NCI-H1930 (cell line): ENCODE measurements around the gene AHSP.
"Not testable (repeated sequence)": the region's sequence is repeated elsewhere in the genome, so short reads cannot be mapped to it uniquely, and the experiment has no call there.

ENCODE experiments used
- DNase-seq, 2 experiments: peaks; one replicate each; lab custom pipeline; 2025; lab: John Stamatoyannopoulos, UW

AHSP gene

DNA sequence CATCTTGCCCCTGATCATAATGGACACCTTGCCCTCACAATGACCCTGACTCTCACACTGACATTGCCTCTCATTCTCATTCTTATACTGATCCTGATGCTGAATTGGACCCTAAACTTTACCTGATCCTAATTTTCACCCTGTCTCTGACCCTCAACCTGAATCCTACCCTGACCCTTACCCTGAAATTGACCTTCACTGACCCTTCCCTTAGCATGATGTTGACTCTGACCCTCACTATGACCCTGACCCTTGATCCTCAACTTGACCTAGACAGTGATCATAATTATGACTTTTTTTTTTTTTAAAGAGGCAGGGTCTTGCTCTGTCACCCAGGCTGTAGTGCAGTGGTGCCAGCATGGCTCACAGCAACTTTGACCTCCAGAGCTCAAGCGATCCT lies 3.4 kb downstream of the AHSP start:
- no peak for DNase-seq

DNA sequence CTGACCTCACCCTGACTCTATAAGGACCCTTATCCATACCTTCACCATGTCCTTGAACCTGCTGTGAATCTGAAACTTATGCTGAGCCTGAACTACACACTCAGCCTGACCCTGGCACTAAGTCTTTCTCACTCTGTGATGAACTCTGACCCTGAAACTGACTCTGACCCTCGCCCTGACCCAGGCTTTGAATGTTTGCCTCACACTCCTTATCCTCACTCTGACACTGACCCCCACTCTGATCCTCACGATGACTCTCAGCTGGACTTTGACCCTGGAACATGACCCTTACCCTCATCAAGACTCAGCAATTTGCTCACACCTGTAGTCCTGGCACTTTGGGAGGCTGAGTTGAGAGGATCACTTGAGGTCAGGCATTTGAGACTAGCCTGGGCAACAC lies 4.4 kb downstream of the AHSP start:
- no peak for DNase-seq

DNA sequence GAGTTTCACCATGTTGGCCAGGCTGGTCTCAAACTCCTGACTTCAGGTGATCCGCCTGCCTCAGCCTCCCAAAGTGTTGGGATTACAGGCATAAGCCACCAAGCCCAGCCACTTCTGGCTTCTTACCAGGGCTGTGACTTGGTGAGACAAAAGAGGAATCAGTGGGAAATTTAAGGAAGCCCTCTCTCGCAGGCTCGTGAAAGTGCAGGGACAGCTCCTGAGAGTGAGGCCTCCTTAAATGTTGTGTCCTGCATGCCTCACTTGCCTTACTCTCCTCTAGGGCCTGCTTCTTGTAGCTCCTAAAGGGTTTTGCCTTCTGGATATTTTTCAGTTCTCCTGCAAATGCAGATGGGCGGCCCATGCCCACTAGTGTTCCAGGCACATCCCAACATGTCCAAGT lies 5.2 kb downstream of the AHSP start:
- no peak for DNase-seq

DNA sequence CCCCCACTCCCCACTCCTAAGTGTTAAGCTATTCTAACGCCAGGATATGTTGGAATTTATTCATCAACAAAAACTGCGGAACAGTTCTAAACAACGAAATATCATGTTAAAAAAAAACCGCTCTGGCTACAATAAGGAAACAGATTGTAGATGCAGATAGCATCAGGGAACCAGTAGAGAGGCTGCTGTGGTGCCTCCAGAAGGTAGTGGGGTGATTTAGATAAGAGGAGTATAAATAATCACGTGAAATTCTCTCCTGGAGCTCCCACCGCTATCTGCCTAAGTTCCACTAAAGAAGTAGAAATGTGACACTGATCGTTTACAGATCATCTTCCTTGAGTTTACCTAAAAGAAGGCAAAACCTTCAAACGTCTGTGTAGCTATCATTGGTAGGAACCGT lies 8.0 kb downstream of the AHSP start:
- no peak for DNase-seq

DNA sequence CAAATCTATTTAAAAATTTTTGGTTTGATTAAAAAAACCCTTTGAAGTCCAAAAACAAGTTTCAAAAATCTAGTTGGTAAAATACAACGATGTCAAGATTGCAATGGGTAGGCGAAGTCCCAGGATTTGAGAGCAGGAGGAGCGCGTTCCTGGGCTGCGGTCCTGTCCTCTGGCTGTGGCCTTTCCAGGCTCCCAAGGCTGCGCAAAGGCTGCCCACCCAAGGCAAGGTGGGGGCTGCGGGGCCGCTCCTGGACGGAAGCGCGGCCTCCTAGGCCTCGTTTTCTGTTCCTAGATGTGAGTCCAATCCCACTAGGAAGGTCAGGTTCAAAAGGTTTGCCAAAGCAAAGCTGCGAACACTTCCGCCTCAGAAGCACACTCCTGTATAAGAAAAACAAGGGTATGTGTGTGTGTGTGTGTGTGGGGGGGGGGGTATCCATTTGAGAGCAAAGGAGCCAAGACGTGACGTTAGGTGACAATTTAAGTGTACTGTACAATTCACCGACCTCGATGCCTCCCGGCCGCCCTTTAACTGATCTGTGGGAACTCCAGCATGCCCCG lies 9.2 kb downstream of the AHSP start:
- DNase-seq, result no peak

DNA sequence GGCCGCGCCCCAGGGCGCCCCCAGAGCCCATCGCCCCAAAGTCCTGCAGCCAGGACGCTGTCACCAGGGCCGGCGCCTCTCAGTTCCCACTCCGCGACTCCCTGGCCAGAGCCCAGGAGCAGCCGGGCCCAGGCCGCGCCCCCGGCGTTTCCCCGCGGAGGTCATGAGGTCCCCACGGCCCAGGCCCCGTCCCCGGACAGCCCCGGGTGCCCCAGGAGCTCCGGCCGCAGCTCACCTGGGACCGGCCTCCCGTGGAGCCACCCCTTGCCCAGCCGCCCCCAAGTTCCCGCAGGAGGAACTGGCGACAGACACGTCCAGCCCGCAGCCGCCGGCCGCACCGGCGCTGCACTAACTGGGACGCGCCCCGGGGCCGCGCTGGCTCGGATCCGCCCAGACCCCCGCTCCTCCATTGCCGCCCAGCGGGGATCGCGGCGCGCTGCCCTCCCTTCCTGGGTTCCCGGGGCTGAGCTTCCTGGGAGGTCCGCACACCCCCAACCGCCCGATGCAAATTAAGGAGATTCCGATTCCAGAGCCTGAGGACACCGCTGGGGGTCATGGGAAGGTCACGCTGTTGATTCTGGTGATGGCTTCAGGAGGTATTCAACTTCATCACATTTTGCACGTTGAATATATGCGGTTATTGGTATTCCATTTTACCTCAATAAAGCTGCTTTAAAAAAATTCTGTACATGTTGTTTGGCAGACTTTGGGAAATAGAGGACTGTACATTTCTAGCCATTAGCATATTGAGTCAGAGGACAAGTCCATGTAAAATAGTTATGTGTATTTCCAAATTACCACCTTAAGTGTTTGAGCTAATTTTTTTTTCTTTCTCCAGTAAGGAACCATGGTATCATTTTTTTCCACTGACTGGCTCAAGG lies 9.9 kb downstream of the AHSP start:
- no peak for DNase-seq

DNA sequence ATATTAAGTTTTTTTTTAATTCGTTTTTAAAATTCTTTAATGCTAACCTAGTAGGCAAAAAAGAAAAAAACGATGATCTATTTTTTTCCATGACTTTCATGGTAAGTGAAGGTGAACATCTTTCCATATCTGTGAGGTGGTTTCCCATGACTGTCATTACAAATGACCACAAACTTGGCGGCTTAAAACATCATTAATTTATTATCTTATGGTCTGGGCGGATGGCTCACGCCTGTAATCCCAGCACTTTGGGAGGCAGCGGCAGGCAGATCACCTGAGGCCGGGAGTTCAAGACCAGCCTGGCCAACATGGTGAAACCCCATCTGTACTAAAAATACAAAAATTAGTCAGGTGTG lies 10.5 kb downstream of the AHSP start:
- not testable (repeated sequence) for DNase-seq

DNA sequence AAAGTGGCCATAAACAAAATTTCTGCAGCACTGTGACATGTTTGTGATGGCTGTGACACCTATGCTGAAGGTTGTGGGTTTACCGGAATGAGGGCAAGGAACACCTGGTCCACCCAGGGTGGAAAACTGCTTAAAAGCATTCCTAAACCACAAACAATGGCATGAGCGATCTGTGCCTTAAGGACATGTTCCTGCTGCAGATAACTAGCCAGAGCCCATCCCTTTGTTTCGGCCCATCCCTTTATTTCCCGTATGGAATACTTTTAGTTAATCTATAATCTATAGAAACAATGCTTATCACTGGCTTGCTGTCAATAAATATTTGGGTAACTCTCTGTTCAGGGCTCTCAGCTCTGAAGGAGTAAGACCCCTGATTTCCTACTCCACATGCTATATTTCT lies 12.1 kb downstream of the AHSP start:
- DNase-seq, result not testable (repeated sequence)

DNA sequence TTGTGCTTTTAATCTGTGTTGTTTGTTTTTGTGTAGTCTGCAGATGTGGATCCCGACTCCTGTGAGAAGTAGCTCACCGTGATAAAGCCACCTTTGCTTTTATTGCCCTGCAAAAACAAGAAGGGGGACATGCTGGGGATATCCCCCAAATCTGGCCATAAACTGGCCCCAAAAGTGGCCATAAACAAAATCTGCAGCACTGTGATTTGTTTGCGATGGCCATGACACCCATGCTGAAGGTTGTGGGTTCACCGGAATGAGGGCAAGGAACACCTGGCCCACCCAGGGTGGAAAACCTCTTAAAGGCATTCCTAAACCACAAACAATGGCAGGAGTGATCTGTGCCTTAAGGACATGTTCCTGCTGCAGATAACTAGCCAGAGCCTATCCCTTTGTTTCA lies 15.1 kb downstream of the AHSP start:
- no peak for DNase-seq

DNA sequence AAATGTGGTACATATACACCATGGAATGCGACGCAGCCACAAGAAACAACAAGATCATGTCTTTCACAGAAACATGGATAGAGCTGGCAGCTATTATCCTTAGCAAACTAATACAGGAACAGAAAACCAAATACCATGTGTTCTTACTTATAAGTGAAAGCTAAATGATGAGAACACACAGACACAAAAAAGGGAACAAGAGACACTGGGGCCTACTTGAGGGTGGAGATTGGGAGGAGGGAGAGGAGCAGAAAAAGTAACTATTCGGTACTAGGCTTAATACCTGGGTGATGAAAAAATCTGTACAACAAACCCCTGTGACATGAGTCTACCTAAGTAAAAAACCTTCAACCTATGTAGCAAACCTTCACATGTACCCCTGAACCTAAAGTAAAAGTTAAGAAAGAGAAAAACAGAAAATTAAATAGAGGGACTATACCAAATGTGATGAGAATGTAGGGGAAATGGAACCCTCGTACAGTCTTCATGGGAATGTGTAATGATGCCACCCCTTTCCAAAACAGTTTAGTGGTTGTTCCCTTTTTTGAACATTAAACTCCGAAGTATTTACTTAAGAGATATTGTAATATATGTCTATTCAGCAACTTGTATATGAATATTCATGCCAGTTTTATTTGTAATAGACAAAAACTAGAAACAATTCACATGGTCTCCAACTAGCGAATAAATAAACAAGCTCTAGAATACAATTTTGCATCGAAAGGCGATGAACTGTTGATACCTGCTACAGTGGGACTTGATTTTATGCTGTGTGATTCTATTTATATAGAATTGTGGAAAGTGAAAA lies 33.9 kb downstream of the AHSP start:
- no peak for DNase-seq

DNA sequence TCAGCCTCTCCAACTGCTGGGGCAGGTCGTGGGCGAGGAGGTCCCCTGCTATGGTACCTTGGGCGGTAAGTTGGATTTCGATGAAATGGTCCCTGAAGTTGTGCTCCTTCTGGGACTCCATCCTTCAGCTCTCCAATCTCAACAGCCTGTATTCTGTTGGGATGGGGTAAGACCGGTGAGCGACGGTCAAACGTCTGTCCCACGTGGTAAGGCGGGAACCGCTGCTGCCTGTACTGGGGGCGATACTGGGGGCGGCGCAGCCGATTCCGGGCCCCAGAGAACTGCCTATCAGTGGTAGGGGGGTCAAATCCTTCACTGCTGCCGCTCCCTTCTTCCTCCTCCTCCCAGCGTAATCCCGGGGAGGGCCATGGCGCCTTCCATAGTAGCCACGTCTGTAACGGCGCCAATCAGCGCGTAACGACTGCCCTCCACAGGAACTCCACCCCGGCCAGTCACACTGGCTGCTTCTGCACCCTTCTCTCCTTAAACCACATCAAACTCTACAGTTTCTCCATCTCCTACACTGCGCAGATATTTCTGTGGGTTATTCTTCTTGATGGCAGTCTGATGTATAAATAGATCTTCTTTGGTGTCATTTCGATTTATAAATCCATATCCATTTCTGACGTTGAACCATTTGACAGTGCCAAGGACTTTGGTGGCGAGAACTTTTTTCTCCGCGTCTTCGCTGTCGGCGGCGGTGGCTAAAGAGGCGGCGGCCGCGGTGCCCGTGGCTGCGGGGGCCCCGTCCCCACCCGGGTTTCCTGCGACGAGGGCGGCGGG lies 41.1 kb downstream of the AHSP start:
- DNase-seq, result peak; percentile 15 to 44

DNA sequence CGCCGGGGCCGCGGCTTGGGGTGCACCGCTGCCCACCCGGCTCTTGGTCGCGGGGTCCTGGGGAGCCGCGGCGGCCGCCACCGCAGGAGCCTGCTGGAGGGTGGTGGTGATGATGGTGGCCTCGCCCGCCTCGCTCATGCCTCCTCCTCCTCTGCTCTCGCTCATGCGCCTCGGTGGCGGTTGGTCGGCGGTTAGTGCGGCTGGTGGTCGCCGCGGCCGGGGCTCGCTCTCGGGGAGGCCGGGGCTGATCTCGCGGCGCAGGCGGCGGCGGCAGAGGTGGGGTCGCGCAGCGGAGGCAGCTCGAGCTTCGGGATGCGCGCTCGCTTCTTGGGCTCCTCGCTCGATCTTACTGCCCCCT lies 41.6 kb downstream of the AHSP start:
- DNase-seq, result no peak

DNA sequence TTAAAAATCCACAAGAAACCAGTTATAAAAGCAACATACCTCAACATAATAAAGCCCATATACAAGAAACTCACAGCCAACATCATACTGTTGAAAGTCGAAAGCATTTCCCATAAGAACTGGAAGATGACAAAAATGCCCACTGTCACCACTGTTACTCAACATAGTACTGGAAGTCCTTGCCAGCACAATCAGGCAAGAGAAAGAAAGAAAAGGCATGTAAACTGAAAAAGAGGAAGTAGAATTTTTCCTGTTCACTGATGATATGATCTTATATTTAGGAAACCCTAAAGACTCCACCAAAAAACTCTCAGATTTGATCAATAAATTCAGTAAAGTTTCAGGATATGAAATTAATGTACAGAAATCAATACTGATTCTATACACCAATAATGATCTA lies 45.1 kb downstream of the AHSP start:
- DNase-seq, result no peak

DNA sequence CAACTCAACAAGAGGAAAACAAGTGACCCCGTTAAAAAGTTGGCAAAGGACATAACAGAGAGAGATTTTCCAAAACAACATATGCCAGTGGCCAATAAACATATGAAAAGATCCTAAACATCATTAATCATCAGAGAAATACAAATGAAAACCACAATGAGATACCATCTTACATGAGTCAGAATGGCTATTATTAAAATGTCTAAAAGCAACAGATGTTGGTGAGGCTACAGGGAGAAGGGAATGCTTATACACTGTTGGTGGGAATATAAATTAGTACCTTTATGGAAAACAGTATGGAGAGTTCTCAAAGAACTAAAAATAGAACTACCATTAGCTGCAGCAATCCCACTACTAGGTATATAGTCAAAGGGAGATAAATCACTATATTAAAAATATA lies 46.5 kb downstream of the AHSP start:
- not testable (repeated sequence) for DNase-seq

DNA sequence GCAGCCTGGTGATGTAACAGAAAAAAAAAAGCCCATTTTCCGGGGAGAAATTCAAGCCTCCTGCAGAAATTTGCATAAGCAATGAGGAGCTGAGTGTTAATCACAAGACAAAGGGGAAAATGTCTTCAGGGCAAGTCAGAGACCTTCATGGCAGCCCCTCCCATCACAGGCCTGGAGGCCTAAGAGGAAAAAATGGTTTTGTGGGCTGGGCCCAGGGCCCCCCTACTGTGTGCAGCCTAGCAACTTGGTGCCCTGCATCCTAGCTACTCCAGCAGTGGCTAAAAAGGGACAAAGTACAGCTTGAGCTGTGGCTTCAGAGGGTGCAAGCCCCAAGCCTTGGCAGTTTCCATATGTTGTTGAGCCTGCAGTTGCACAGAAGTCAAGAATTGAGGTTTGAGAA lies 49.7 kb downstream of the AHSP start:
- DNase-seq, result no peak
